GM19238 (cell line): Measurements from ENCODE around the gene POLR3A.

Experiments used
- DNase-seq: peaks from one replicate; pipeline ENCODE4 v3.0.0; 2011; ENCODE audit warnings: low spot score; ENCODE audit not compliant: insufficient read length

POLR3A gene

DNA sequence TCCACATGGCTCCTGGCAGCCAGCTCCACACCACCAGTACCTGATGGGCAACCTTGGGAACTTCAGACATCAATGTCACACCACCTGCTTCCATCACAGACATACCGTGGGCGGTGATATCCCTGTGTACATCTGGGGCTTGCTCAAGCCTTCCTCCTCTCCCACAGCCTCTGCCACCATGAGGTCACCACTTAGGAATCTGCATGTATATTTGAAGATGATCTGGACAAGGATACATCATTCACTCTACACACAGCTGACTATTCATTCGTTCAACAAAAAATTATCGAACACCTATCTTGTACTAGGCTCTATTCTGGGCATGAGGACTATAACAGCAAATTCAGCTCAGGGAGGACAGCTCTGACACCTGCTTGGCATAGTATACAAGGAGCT lies 109.6 kb downstream of the POLR3A start:
- DNase-seq, result no peak
